OCI-LY3 (cell line): ENCODE results near the gene GRID1.

Experiments
- H2AFZ ChIP-seq: fragments of 200-600, 300-600 bp; shearing (Covaris generic); 2 replicates; pipeline ENCODE4 v1.6.0; 2014; ENCODE audit warnings: antibody characterized with exemption, low read depth, low read length
- H3K27ac ChIP-seq: fragments of 200-600, 300-600 bp; sonication (generic); 2 replicates; pipeline ENCODE4 v1.5.1; 2014; ENCODE audit warnings: mild to moderate bottlenecking, low read length, moderate library complexity, mixed read lengths
- H3K27me3 ChIP-seq: fragments of 200-600, 300-600 bp; sonication (generic); 2 replicates; pipeline ENCODE4 v1.6.1; 2014; ENCODE audit warnings: low read depth, low read length, mixed read lengths
- H3K36me3 ChIP-seq: fragments of 200-600, 300-600 bp; sonication (generic); replicated peaks from 2 replicates; pipeline ENCODE3; 2014; ENCODE audit warnings: low read depth, low read length, mixed read lengths
- H3K4me1 ChIP-seq: fragments of 300-600, 200-600 bp; sonication (generic); 2 replicates; pipeline ENCODE4 v1.6.1; 2014; ENCODE audit warnings: low read length, mixed read lengths
- H3K4me2 ChIP-seq: fragments of 200-600, 300-600 bp; sonication (generic); 2 replicates; pipeline ENCODE4 v1.6.1; 2014; ENCODE audit warnings: low read length, mixed read lengths
- H3K4me3 ChIP-seq: fragments of 300-600, 200-600 bp; sonication (generic); 2 replicates; pipeline ENCODE4 v1.5.1; 2014; ENCODE audit warnings: antibody characterized with exemption, mild to moderate bottlenecking, low read length, moderate library complexity
- H3K79me2 ChIP-seq: fragments of 300-600, 200-600 bp; shearing (Covaris generic); 2 replicates; pipeline ENCODE4 v1.6.1; 2014; ENCODE audit warnings: mild to moderate bottlenecking, low read length, mixed read lengths
- H3K9ac ChIP-seq: fragments of 300-600, 200-600 bp; shearing (Covaris generic); 2 replicates; pipeline ENCODE4 v1.6.0; 2014; ENCODE audit warnings: mild to moderate bottlenecking, low read length, moderate library complexity
- H3K9me3 ChIP-seq: fragments of 200-600, 300-600 bp; shearing (Covaris generic); 2 replicates; pipeline ENCODE4 v1.6.1; 2014; ENCODE audit warnings: low read length, mixed read lengths; ENCODE audit not compliant: insufficient read depth
- H4K20me1 ChIP-seq: fragments of 200-600, 300-600 bp; sonication (generic); 2 replicates; pipeline ENCODE4 v1.6.1; 2016; ENCODE audit warnings: low read length, mixed read lengths; ENCODE audit not compliant: insufficient read depth
- EZH2phosphoT487 ChIP-seq: fragments of 200-600 bp; shearing (Covaris generic); IDR thresholded peaks from 2 replicates; pipeline ENCODE4 v1.6.1; 2018; ENCODE audit warnings: antibody characterized with exemption, mixed run types, low read depth
- TF ChIP-seq, protein P1 (sequence below): fragments of 200-600, 300-600 bp; sonication (generic); IDR thresholded peaks from 2 replicates; pipeline ENCODE4 v1.5.1; 2014; ENCODE audit warnings: antibody characterized with exemption, low read length, low read depth

Gene GRID1

DNA sequence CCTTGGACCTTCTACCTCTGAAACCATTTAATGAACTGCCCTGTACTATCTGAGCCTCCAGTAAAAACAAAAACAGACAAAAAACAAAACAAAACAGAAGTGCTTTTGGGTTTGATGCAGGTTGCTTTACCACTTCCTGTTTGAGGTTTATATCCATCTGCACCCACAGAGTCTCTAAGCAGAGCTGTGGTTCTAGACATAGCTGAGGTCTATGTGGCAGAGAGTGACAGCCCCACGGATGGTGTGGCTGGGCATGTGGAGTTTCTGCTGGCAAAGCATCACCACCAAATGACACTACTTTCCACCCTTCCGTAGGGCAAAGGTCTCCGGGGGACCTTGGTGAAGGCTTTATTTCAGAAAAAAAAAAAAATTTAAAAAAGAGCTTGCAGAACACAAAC lies 754.2 kb downstream of the GRID1 start:
- no peak overlapping the region for H3K4me2 ChIP-seq
- no peaks in the 10 kb centered on the region for H3K27me3 ChIP-seq
- H3K9ac ChIP-seq = no peak overlapping the region
- no peak overlapping the region for H3K27ac ChIP-seq
- H3K36me3 ChIP-seq = no peaks in the 10 kb centered on the region
- no peak overlapping the region for H2AFZ ChIP-seq
- H3K4me3 ChIP-seq = no peak overlapping the region
- TF ChIP-seq, protein P1, sequence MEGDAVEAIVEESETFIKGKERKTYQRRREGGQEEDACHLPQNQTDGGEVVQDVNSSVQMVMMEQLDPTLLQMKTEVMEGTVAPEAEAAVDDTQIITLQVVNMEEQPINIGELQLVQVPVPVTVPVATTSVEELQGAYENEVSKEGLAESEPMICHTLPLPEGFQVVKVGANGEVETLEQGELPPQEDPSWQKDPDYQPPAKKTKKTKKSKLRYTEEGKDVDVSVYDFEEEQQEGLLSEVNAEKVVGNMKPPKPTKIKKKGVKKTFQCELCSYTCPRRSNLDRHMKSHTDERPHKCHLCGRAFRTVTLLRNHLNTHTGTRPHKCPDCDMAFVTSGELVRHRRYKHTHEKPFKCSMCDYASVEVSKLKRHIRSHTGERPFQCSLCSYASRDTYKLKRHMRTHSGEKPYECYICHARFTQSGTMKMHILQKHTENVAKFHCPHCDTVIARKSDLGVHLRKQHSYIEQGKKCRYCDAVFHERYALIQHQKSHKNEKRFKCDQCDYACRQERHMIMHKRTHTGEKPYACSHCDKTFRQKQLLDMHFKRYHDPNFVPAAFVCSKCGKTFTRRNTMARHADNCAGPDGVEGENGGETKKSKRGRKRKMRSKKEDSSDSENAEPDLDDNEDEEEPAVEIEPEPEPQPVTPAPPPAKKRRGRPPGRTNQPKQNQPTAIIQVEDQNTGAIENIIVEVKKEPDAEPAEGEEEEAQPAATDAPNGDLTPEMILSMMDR = no peak
- TF ChIP-seq EZH2phosphoT487 = no peak
- H4K20me1 ChIP-seq = no peaks in the 10 kb centered on the region
- H3K79me2 ChIP-seq = no peaks in the 10 kb centered on the region
- H3K9me3 ChIP-seq = no peaks in the 10 kb centered on the region
- H3K4me1 ChIP-seq = no peaks in the 10 kb centered on the region

DNA sequence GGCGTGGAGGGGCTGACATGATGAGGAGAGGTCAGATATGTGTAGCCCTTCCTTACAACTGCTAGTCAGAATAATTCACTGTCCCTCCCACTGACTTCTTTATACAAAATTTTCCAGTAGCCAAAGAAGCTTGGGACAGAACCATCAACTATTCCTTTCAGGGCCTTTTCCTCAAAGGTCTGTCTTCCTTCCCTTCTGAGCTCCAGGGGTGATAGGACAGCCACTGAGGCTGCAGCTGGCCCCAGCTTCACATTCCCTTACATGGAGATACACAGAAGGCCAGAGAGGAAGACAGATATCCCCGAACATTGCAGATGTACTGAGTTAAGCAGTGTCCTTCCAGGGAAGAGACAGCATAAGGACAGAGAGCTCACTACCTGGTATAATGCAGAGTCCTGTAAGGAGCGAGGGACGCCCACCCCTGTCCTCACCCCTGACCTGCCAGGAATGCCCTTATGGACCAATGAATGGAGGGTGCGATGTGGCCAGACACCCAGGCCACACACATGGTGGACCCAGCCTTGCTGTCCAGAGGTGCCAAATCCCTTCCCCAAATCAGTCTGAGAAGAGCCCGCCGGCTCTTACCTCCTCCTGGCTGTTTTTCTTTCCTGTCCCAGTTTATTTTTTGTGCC lies 754.7 kb downstream of the GRID1 start:
- Histone ChIP-seq H3K79me2 (no peaks in the 10 kb centered on the region), H2AFZ (no peak overlapping the region), H3K9ac (no peak overlapping the region), H3K9me3 (no peaks in the 10 kb centered on the region), H3K27me3 (no peaks in the 10 kb centered on the region), H4K20me1 (no peaks in the 10 kb centered on the region), H3K4me1 (no peaks in the 10 kb centered on the region), H3K36me3 (no peaks in the 10 kb centered on the region), H3K4me3 (no peak overlapping the region), H3K4me2 (no peak overlapping the region), H3K27ac (no peak overlapping the region)
- TF ChIP-seq, protein P1 = no peak
- TF ChIP-seq EZH2phosphoT487 = no peak

DNA sequence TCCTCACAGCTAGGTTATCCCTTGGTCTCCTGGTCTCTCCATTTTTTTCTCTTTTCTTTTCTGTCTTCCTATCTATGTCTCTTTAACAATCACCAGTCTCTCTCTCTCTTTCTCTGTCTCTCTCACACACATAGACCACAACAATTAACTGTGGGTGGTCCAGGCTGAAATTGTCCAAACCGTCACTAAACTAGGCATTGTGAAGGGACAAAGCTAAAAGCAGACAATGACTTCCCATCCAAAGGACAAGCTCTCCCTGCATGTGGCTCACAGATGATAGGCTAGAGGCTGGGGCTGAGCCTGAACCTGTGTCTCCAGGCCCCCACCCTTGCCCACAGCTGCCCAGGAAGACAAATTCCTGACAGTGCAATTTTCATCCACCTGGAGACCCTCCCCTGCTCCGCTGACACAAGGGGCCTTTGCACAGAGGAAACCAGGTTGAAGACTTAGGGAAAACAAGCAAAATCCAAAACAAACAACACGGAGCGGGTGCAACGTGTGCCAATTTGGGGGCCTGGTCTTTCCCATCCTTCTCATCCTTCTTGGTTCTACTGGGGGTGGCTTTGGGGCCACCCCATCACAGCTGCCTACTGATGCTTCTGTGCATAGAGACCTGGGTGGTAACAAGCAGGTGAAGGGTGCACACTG lies 755.4 kb downstream of the GRID1 start:
- Histone ChIP-seq H3K27ac (no peak overlapping the region), H3K9ac (no peak overlapping the region), H4K20me1 (no peaks in the 10 kb centered on the region), H2AFZ (no peak overlapping the region), H3K27me3 (no peaks in the 10 kb centered on the region), H3K36me3 (no peaks in the 10 kb centered on the region), H3K9me3 (no peaks in the 10 kb centered on the region), H3K4me1 (no peaks in the 10 kb centered on the region), H3K4me2 (no peak overlapping the region), H3K4me3 (no peak overlapping the region), H3K79me2 (no peaks in the 10 kb centered on the region)
- TF ChIP-seq, protein P1 = no peak
- TF ChIP-seq EZH2phosphoT487 = no peak

DNA sequence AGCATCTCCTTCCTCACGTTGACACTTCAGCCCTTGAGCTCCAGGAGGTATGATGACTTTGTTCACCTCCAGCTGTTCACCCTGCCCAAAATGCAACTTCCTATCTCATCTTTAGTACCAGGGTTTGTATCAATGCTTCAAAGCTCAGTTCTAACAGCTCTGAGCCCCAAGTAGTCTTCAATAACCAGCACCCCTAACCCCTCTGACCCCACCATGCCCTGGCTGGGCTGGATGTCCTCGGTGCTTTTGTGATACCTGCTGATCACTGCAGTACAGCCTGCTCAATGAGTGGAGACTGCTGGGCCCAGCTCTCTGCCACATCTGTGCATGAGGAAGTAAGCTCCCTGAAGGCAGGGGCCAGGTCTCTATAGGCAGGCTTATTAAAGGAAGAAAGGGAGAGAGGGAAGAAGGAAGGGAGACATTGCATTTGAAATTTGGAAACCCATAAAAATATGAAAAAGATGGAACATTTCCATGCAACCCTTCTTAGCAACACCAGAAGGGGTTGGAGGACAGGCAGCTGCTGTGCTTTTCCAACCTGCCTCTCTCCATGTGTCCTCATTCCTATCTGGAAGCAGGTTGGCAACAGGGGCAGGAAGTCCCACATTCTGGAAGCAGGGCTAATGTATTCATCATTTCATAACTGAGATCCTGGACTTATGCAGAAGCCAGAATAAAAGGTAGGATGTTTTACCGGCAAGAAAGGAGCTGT lies 756.1 kb downstream of the GRID1 start:
- Histone ChIP-seq H3K9me3 (no peaks in the 10 kb centered on the region), H3K27me3 (no peaks in the 10 kb centered on the region), H3K4me1 (no peaks in the 10 kb centered on the region), H3K4me2 (no peak overlapping the region), H3K79me2 (no peaks in the 10 kb centered on the region), H3K36me3 (no peaks in the 10 kb centered on the region), H3K4me3 (no peak overlapping the region), H3K27ac (no peak overlapping the region), H4K20me1 (no peaks in the 10 kb centered on the region), H2AFZ (no peak overlapping the region), H3K9ac (no peak overlapping the region)
- no peak for TF ChIP-seq EZH2phosphoT487
- TF ChIP-seq, protein P1 = no peak
